ENCODE results near the gene GMEB2. TPM values are rescaled to one million over a fixed set of nuclear protein-coding genes. Genes with fewer than 3 reads are reported as not detected.

Gene GMEB2
- total RNA-seq, 2 experiments from 2014 or later = 16.2 to 16.3 TPM

GRCh38 chr20:63599396-63600050, 27.4 kb downstream of the GMEB2 start:
- no peak for DNase-seq
- H3K4me3 Mint-ChIP-seq = no peak overlapping the region
- ATAC-seq = no peak
- intact Hi-C loops (cut with micrococcal nuclease) = no loop called here
- H3K9me3 Mint-ChIP-seq = no peaks in the 10 kb centered on the region
- POLR2A ChIA-PET = no interaction called here
- H3K27me3 Mint-ChIP-seq = no peaks in the 10 kb centered on the region
- H3K4me1 Mint-ChIP-seq (ENCODE audit: low read depth) = no peaks in the 10 kb centered on the region
- no peak overlapping the region for H3K27ac Mint-ChIP-seq
- CTCF ChIA-PET = no interaction called here
- TF ChIP-seq CTCF (IDR thresholded peaks at IDR 0.05) = no peak
- peaks cover 35% of the 10 kb centered on the region for H3K36me3 Mint-ChIP-seq (ENCODE audit: low read depth)

- intact Hi-C loops (cut with micrococcal nuclease) = no loop called here
- CTCF ChIA-PET = interaction anchor here (1.1 kb wide), 1 partner anchor 22 kb away, joined by 4 read pairs; no protein-coding TSS in a partner anchor
- H3K27me3 Mint-ChIP-seq = no peaks in the 10 kb centered on the region
- no peak for DNase-seq
- no peaks in the 10 kb centered on the region for H3K9me3 Mint-ChIP-seq
- no peak overlapping the region for H3K27ac Mint-ChIP-seq
- no peak overlapping the region for H3K4me3 Mint-ChIP-seq
- no peaks in the 10 kb centered on the region for H3K4me1 Mint-ChIP-seq (ENCODE audit: low read depth)
- no peak for TF ChIP-seq CTCF (IDR thresholded peaks at IDR 0.05)
- no peak for ATAC-seq
- POLR2A ChIA-PET = interaction anchor here (0.6 kb wide), 1 partner anchor 35 kb away, joined by 4 read pairs; no protein-coding TSS in a partner anchor
- H3K36me3 Mint-ChIP-seq (ENCODE audit: low read depth) = peaks cover 35% of the 10 kb centered on the region
Measured at GRCh38 chr20:63598479-63599395, 28.2 kb downstream of the GMEB2 start.

- DNase-seq (no peak), ATAC-seq (no peak)
- H3K9me3 Mint-ChIP-seq = no peaks in the 10 kb centered on the region
- no peaks in the 10 kb centered on the region for H3K27me3 Mint-ChIP-seq
- H3K27ac Mint-ChIP-seq = no peak overlapping the region
- POLR2A ChIA-PET = interaction anchor here (0.6 kb wide), 1 partner anchor 36 kb away, joined by 4 read pairs; no protein-coding TSS in a partner anchor
- H3K4me1 Mint-ChIP-seq (ENCODE audit: low read depth) = no peaks in the 10 kb centered on the region
- CTCF ChIA-PET = interaction anchor here (1.1 kb wide), 1 partner anchor 23 kb away, joined by 4 read pairs; no protein-coding TSS in a partner anchor
- intact Hi-C loops (cut with micrococcal nuclease) = no loop called here
- peaks cover 39% of the 10 kb centered on the region for H3K36me3 Mint-ChIP-seq (ENCODE audit: low read depth)
- H3K4me3 Mint-ChIP-seq = no peak overlapping the region
- no peak for TF ChIP-seq CTCF (IDR thresholded peaks at IDR 0.05)
Measured at GRCh38 chr20:63597651-63598478, 29.0 kb downstream of the GMEB2 start.

GRCh38 chr20:63596423-63596822, 30.5 kb downstream of the GMEB2 start:
- Mint-ChIP-seq H3K27me3 (no peaks in the 10 kb centered on the region), H3K4me1 (ENCODE audit: low read depth) (no peaks in the 10 kb centered on the region), H3K27ac (no peak overlapping the region), H3K4me3 (no peak overlapping the region), H3K36me3 (ENCODE audit: low read depth) (peaks cover 28% of the 10 kb centered on the region), H3K9me3 (no peaks in the 10 kb centered on the region)
- CTCF ChIA-PET = no interaction called here
- no peak for TF ChIP-seq CTCF (IDR thresholded peaks at IDR 0.05)
- no peak for ATAC-seq
- POLR2A ChIA-PET = no interaction called here
- intact Hi-C loops (cut with micrococcal nuclease) = no loop called here
- no peak for DNase-seq

Data from activated CD8-positive, alpha-beta T cell treated with anti-CD3 and anti-CD28 coated beads for 36 hours (primary cell).